ENCODE measurements around the gene ATP1A4. TPM values are rescaled to one million over a fixed set of nuclear protein-coding genes. Genes with fewer than 3 reads are reported as not detected.
A peak's percentile ranks its signal among the peaks of the same experiment; 100 is the strongest.

The ATP1A4 gene
- polyA plus RNA-seq, 3 donors: 1.00 to 16.0 TPM; not detected in 1

DNA sequence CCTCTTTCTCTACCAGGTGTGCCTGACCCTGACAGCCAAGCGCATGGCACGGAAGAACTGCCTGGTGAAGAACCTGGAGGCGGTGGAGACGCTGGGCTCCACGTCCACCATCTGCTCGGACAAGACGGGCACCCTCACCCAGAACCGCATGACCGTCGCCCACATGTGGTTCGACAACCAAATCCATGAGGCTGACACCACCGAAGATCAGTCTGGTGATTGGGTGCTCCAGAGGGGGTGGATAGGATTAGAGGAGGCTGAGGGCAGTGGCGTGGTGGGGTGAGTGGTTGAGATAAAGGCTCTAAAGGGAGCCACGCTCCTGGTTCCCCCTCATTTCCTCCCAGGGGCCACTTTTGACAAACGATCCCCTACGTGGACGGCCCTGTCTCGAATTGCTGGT is 22.8 kb upstream of the ATP1A4 start:
- H3K4me3 Mint-ChIP-seq: no peak overlapping the region
- H3K36me3 ChIP-seq (replicated peaks in 1 of 2; ENCODE audit: control insufficient read depth in 1 of 2, insufficient read depth in 2 of 2, low read length in 2 of 2): no peaks in the 10 kb centered on the region
- H3K4me2 ChIP-seq (replicated peaks; ENCODE audit: extremely low read depth, low read length, poor library complexity, severe bottlenecking): no peak overlapping the region
- no peaks in the 10 kb centered on the region for H3K79me2 ChIP-seq (ENCODE audit: insufficient read depth, low read length)
- H2AFZ ChIP-seq (ENCODE audit: insufficient read depth, low read depth, low read length, poor library complexity, severe bottlenecking): no peak overlapping the region
- H3K36me3 Mint-ChIP-seq: no peaks in the 10 kb centered on the region
- H3K9ac ChIP-seq (ENCODE audit: insufficient read depth, low read length, poor library complexity, severe bottlenecking): no peak overlapping the region
- no peaks in the 10 kb centered on the region for H4K20me1 ChIP-seq (ENCODE audit: insufficient read depth, low read length)
- H3K27me3 ChIP-seq (ENCODE audit: control insufficient read depth in 2 of 2, insufficient read depth in 2 of 2, low read length in 2 of 2): no peaks in the 10 kb centered on the region
- H3K4me1 ChIP-seq (ENCODE audit: control insufficient read depth in 1 of 2, insufficient read depth in 2 of 2, low read length in 2 of 2): no peaks in the 10 kb centered on the region
- no peak overlapping the region for H3K27ac ChIP-seq (ENCODE audit: low read depth in 1 of 2, low read length in 2 of 2)
- TF ChIP-seq, protein P1, sequence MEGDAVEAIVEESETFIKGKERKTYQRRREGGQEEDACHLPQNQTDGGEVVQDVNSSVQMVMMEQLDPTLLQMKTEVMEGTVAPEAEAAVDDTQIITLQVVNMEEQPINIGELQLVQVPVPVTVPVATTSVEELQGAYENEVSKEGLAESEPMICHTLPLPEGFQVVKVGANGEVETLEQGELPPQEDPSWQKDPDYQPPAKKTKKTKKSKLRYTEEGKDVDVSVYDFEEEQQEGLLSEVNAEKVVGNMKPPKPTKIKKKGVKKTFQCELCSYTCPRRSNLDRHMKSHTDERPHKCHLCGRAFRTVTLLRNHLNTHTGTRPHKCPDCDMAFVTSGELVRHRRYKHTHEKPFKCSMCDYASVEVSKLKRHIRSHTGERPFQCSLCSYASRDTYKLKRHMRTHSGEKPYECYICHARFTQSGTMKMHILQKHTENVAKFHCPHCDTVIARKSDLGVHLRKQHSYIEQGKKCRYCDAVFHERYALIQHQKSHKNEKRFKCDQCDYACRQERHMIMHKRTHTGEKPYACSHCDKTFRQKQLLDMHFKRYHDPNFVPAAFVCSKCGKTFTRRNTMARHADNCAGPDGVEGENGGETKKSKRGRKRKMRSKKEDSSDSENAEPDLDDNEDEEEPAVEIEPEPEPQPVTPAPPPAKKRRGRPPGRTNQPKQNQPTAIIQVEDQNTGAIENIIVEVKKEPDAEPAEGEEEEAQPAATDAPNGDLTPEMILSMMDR (IDR thresholded peaks at IDR 0.05): no peak
- H3K9me3 Mint-ChIP-seq: peaks cover 0 to 2% (median 0%) of the 10 kb centered on the region in 7 donors
- 98% methylated on average over 8 of the region's 18 CpGs for WGBS (ENCODE audit: insufficient coverage)
- H3K27me3 Mint-ChIP-seq (ENCODE audit: low read depth in 3 of 3): peaks cover 5 to 9% (median 6%) of the 10 kb centered on the region in 3 donors
- no peak for DNase-seq
- no peaks in the 10 kb centered on the region for H3K4me1 Mint-ChIP-seq
- intact Hi-C loops (cut with micrococcal nuclease): no loop called here
- no peaks in the 10 kb centered on the region for H3K9me3 ChIP-seq (replicated peaks in 1 of 2; ENCODE audit: control insufficient read depth in 1 of 2, insufficient read depth in 1 of 2, low read length in 2 of 2)
- no peak overlapping the region for H3K27ac Mint-ChIP-seq
- no peak overlapping the region for H3K4me3 ChIP-seq (replicated peaks in 1 of 3; ENCODE audit: low read depth in 2 of 3, low read length in 3 of 3)

DNA sequence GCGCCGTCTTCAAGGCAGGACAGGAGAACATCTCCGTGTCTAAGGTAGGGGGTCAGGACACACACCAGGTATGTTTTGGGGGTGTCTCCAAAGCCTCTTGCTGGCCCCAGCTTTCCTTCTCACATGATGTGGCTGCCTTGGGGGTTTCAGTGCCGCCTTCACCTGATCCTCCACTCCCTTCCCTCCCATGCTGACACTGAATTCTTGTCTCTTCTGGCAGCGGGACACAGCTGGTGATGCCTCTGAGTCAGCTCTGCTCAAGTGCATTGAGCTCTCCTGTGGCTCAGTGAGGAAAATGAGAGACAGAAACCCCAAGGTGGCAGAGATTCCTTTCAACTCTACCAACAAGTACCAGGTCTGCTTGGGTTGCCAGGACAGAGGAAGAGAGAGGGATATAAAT is 22.4 kb upstream of the ATP1A4 start:
- WGBS (ENCODE audit: insufficient coverage): 78% methylated on average over 1 of the region's 5 CpGs
- Histone ChIP-seq H3K27me3 (ENCODE audit: control insufficient read depth in 2 of 2, insufficient read depth in 2 of 2, low read length in 2 of 2) (no peaks in the 10 kb centered on the region), H3K36me3 (replicated peaks in 1 of 2; ENCODE audit: control insufficient read depth in 1 of 2, insufficient read depth in 2 of 2, low read length in 2 of 2) (no peaks in the 10 kb centered on the region), H3K4me3 (replicated peaks in 1 of 3; ENCODE audit: low read depth in 2 of 3, low read length in 3 of 3) (no peak overlapping the region), H3K27ac (ENCODE audit: low read depth in 1 of 2, low read length in 2 of 2) (no peak overlapping the region), H3K79me2 (ENCODE audit: insufficient read depth, low read length) (no peaks in the 10 kb centered on the region), H3K9ac (ENCODE audit: insufficient read depth, low read length, poor library complexity, severe bottlenecking) (no peak overlapping the region), H3K9me3 (replicated peaks in 1 of 2; ENCODE audit: control insufficient read depth in 1 of 2, insufficient read depth in 1 of 2, low read length in 2 of 2) (no peaks in the 10 kb centered on the region), H4K20me1 (ENCODE audit: insufficient read depth, low read length) (no peaks in the 10 kb centered on the region), H3K4me1 (ENCODE audit: control insufficient read depth in 1 of 2, insufficient read depth in 2 of 2, low read length in 2 of 2) (no peaks in the 10 kb centered on the region), H2AFZ (ENCODE audit: insufficient read depth, low read depth, low read length, poor library complexity, severe bottlenecking) (no peak overlapping the region), H3K4me2 (replicated peaks; ENCODE audit: extremely low read depth, low read length, poor library complexity, severe bottlenecking) (no peak overlapping the region)
- H3K4me1 Mint-ChIP-seq: no peaks in the 10 kb centered on the region
- H3K27me3 Mint-ChIP-seq (ENCODE audit: low read depth in 3 of 3): peaks cover 5 to 9% (median 6%) of the 10 kb centered on the region in 3 donors
- no peaks in the 10 kb centered on the region for H3K36me3 Mint-ChIP-seq
- intact Hi-C loops (cut with micrococcal nuclease): no loop called here
- H3K4me3 Mint-ChIP-seq: no peak overlapping the region
- H3K27ac Mint-ChIP-seq: peak overlapping the region in 1 of 7 donors; percentile 53
- H3K9me3 Mint-ChIP-seq: peaks cover 0 to 2% (median 0%) of the 10 kb centered on the region in 7 donors
- TF ChIP-seq, protein P1 (IDR thresholded peaks at IDR 0.05): no peak
- DNase-seq: no peak
